GM12878 (cell line): ENCODE results near the gene MARCHF10. TPM values are rescaled to one million over a fixed set of nuclear protein-coding genes. Genes with fewer than 3 reads are reported as not detected.

Experiments used
- ATF2 ChIP-seq: IDR thresholded peaks from 2 replicates; pipeline ENCODE4 v1.6.1; 2012; ENCODE audit warnings: low read length, inconsistent platforms
- BRCA1 ChIP-seq: IDR thresholded peaks from 2 replicates; pipeline ENCODE4 v1.6.1; 2011; ENCODE audit warnings: low read depth, low read length, improper control_type of control experiment
- IRF3 ChIP-seq: fragments of 450-650 bp; IDR thresholded peaks from 2 replicates; pipeline ENCODE4 v1.6.1; 2014; ENCODE audit warnings: mild to moderate bottlenecking
- REST ChIP-seq: IDR thresholded peaks from 2 replicates; pipeline ENCODE4 v1.6.1; 2012; ENCODE audit warnings: mild to moderate bottlenecking, low read depth, low read length
- ZBTB4 ChIP-seq: fragments of 450-650 bp; formaldehyde crosslinking; IDR thresholded peaks from 2 replicates; pipeline ENCODE4 v1.4.0; 2022; ENCODE audit warnings: mild to moderate bottlenecking, moderate library complexity
- ZBTB40 ChIP-seq: fragments of 450-650 bp; IDR thresholded peaks from 2 replicates; pipeline ENCODE4 v1.6.1; 2016; ENCODE audit warnings: mild to moderate bottlenecking, moderate library complexity, borderline replicate concordance
- ZNF687 ChIP-seq: fragments of 450-650 bp; IDR thresholded peaks from 2 replicates; pipeline ENCODE4 v1.6.1; 2017; ENCODE audit warnings: mild to moderate bottlenecking, moderate library complexity
- polyA plus RNA-seq, 11 experiments: library from polyadenylated mRNA; depleted of rRNA in 4 of 11; unstranded in 6 of 11; stranded (reverse) in 5 of 11; fragments of >200 nt; fragmentation: Nextera tagmentation in 4 of 11; fragmentation: Illumina TruSeq in 1 of 11; extraction: Ambion mirVana in 4 of 11; extraction: Trizol in 1 of 11; gene quantifications; 1 replicate in 1 of 11; 2 replicates in 10 of 11; pipeline versions ENCODE4 v1.2.1 to v1.2.3, GENCODE V29; 2011 to 2016; ENCODE audit warnings: inconsistent platforms in 2 of 11, missing spikeins in 2 of 11, low read depth in 1 of 11
- total RNA-seq, 4 experiments: library from RNA; depleted of rRNA in 3 of 4; stranded (reverse); fragments of >200 nt in 3 of 4; fragmentation: Illumina TruSeq in 1 of 4; extraction: Trizol in 1 of 4; gene quantifications; 2 replicates each; pipeline versions ENCODE4 v1.2.1 to v1.2.3, GENCODE V29; 2013 to 2021

MARCHF10 gene
- total and polyA plus RNA-seq, 10 of the 15 experiments (the other 5 are each of a cell fraction or from before 2014, with no cell fraction given): 0.11 to 0.24 TPM; not detected in 8

DNA sequence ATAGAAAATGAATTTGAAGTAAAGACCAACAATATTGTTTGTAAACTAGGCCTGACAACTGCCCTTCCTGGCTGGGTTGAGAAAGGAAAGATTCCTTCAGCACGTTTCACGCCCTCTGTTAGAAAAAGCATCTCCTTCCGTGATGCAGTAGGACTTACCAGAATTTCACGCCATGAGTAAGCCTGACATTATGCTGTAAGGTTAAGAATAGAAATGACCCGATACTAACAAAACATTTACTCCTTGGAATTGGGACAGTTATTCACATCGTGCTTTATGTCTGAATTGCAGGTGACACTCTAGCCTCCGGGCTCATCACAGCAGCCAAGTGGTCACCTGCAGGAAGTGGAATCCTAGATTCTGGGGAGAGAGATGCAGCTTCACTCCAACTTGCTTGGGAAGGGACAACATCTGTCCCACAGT is 17.5 kb downstream of the MARCHF10 start (continued):
- TF ChIP-seq ZNF687: no peak
- TF ChIP-seq BRCA1: no peak
- no peak for TF ChIP-seq ZBTB40
- no peak for TF ChIP-seq REST
- no peak for TF ChIP-seq ZBTB4
- no peak for TF ChIP-seq ATF2
- no peak for TF ChIP-seq IRF3
